GM12875 (cell line): ENCODE measurements around the gene CPNE9.
"Not testable (repeated sequence)": the region's sequence is repeated elsewhere in the genome, so short reads cannot be mapped to it uniquely, and the experiment has no call there.

Experiments used
- H3K4me3 ChIP-seq: one replicate; pipeline ENCODE4 v1.5.1; 2011; ENCODE audit warnings: low read depth, low read length, control low read depth
- TF ChIP-seq, protein P1 (sequence below): IDR thresholded peaks from 2 replicates; pipeline ENCODE4 v1.5.1; 2011; ENCODE audit warnings: low read depth, mild to moderate bottlenecking, control low read depth, inconsistent platforms, low read length, moderate library complexity, borderline replicate concordance; ENCODE audit not compliant: insufficient read depth

CPNE9 gene

DNA sequence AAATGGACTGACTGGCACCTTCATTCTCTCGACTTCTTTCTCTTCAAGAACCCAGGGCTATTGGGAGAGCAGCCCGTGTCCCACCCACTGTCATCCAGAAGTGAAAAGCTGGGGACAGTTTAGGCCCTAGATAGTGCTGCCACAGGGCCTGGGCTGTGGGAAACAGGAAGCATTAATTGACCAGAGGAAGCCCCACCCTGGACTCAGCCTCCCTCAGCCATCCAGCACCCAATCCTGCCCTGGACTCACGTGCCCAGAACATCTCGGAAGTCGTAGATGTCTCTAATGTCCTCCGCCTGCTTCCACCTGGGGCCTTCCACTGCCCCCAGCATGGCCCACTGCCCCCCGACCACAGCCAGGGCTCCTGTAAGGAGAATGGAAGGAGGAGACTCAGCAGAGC lies 63.8 kb downstream of the CPNE9 start:
- no peak overlapping the region for H3K4me3 ChIP-seq
- TF ChIP-seq, protein P1, sequence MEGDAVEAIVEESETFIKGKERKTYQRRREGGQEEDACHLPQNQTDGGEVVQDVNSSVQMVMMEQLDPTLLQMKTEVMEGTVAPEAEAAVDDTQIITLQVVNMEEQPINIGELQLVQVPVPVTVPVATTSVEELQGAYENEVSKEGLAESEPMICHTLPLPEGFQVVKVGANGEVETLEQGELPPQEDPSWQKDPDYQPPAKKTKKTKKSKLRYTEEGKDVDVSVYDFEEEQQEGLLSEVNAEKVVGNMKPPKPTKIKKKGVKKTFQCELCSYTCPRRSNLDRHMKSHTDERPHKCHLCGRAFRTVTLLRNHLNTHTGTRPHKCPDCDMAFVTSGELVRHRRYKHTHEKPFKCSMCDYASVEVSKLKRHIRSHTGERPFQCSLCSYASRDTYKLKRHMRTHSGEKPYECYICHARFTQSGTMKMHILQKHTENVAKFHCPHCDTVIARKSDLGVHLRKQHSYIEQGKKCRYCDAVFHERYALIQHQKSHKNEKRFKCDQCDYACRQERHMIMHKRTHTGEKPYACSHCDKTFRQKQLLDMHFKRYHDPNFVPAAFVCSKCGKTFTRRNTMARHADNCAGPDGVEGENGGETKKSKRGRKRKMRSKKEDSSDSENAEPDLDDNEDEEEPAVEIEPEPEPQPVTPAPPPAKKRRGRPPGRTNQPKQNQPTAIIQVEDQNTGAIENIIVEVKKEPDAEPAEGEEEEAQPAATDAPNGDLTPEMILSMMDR, result no peak

DNA sequence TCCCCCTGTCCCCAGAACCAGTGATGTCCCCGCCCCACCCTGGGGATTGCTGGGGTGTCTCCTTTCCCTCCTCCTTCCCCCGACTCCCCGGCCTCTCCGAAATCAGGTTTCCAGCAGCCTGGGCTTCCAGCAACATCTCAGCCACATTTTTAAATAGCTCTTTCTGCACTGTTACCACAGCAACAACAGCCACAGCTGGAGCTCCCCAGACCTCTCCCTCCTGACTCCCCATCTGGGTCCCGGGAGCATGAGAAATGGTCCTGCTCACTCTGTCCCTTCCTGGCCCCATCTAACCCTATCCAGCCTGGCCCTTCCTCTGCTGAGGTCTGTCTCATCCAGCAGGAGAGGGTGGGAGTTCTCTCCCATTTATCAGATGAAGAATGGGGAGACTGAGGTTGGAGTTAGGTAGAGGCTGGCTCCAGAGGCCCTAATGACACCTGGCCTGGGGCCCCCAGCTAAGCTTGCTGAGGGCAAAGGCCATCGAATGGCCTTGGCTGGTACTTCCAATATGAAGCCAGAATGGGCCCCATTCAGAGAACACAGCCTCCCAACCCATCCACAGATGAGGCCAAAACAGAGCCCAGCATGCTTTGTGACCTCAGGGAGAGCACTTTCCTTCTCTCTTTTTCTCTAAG lies 64.6 kb downstream of the CPNE9 start:
- TF ChIP-seq, protein P1, result no peak
- H3K4me3 ChIP-seq, result no peak overlapping the region

DNA sequence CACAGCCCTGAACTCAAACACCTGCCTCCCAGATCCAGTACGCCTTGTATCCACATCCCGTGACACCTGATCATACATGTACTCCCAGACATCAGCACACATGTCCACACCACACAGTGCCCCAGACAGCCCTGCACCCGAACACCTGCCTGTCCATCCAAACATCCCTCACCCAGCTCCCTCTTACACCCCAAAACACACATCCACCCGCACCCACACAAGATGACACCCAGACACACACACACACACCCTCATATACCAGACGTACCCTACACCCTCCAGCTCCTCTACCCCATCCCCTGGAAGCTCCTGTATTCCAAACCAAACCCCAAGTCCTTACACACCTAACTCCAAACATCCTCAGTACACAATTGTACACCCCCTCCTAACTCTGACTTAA lies 65.4 kb downstream of the CPNE9 start:
- TF ChIP-seq, protein P1, result no peak

DNA sequence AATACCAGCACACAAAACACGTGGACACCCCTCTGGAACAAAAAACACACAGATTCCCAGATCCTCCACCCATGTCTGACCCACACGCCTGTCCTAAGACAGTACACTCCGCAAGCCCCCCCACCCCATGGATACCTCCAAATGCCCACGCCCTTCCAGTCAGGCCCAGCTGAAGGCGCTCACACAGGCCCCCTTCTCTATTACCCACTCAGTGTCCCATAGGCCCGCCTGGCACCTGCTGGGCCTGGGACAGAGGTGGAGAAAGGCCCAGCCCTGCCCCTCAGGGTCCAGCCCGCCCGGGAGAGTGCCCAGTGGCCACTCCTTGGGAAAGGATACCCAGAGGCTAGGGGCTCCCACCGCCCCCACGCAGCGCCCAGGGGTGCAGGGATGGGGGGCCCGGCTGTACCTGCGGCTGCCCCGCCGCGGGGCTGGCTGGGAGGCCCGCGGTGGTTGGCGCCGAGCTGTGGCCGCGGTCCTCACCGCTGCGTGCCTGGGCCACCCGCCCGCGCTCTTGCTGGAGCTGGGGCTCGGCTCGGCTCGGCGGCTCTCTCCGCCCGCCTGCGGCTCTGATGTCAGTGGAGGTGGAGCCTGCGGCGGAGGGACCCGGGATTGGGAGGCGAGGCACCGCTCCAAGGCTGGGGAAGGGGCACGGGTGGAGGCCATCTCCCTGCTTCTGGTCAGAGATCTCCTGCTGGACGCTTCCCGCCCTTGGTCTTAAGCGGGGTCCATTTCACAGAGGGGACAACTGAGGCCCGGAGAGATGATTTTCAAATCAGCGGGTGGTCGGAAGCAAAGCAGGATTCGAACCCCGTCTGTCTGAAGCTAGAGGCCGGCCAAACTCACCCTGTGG lies 66.0 kb downstream of the CPNE9 start, which contains the start of gene CAMK1:
Gene CAMK1, minus strand, starts transcription at position 522 of the 850 bp plus-strand sequence. CDS start 2,198 bp downstream, outside the sequence.
- peak within 1 kb of the TSS; percentile 32 for H3K4me3 ChIP-seq
- TF ChIP-seq, protein P1, result no peak

More for the DNA sequence above, 65.4 kb downstream of the CPNE9 start:
- H3K4me3 ChIP-seq, result no peak overlapping the region

DNA sequence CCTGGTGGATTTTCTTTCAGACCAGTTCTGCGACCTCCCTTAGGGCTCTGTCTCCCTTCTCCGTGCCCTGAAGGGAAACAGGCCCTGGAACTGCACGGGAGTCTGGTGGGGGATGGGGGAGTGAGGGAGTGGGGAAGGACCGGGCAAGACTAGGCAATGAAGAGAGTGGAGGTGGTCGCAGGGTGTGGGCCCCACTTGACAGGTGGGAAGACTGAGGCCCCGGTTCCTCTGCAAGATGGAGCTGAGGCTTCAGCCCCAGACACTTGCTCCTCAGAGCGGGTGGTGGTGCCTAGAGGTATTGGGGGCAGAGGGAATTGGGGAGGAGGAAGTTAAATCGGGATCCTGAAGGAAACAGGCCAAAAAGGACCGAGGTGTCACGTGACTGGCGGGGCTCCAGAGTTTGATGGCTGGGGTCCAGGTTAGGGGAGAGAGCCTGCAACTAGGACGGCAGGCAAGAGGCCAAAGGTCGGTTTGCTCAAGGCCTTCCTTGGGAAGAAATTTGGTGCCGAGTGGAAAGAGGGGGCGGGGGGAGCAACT lies 66.7 kb downstream of the CPNE9 start:
- TF ChIP-seq, protein P1, result no peak

DNA sequence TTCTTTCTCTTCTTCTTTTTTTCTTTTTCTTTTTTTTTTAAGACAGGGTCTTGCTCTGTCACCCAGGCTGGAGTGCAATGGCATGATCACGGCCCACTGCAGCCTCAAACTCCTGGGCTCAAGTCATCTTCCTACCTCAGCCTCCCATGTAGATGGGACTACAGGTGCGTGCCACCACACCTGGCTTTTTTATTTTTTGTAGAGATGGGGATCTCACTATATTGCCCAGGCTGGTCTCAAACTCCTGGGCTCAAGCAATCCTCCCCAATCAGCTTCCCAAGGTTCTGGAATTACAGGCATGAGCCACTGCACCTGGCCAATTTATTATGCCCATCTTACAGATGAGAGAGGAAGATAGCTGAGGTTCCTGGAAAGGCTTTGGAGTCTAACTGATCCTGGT lies 67.4 kb downstream of the CPNE9 start:
- H3K4me3 ChIP-seq, result not testable (repeated sequence)

More for the DNA sequence above, 66.7 kb downstream of the CPNE9 start:
- peak overlapping the region; percentile 32 for H3K4me3 ChIP-seq

DNA sequence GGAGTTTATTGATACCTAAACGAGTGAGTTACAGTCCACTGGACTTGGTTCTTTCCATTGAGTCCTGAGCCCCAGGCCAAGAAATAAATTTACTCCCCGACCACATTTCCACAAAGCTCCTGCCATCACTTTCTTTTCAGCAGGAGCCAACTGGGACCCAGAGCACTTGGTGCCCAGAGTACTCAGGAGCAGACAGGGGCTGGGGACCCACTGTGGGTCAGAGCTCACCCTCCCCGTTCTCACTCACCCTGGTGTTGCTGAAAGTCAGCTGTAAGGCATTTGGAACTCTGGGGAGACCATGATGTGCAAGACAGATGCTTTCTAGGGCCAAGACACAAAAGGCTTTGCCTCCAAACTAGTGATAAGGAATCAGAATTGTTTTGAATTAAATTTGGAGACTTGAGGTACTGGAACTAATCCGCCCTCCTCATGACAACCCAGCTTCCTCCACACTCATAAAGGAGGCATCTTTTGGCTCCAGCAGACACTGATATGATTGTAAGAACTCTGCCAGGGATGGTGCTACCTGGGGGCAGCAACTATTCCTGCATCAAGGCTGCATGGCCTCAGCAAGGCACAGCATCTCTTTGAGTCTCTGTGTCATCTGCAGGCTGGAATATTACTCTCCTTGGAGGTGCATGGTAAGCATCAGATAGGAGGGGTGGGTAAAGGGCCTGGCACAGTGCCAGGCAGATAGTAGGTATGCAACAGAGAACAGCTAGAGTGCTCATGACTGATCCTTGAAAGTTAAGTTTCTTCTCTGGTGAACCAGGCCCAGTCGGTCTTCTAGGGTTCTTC lies 73.5 kb downstream of the CPNE9 start:
- TF ChIP-seq, protein P1, result no peak
- H3K4me3 ChIP-seq, result no peak overlapping the region
